HepG2 (cell line): ENCODE measurements around the gene SSNA1. TPM values are rescaled to one million over a fixed set of nuclear protein-coding genes. Genes with fewer than 3 reads are reported as not detected.

Experiments
- ARNT ChIP-seq: fragments of 450-650 bp; IDR thresholded peaks from 2 replicates; pipeline ENCODE4 v1.6.1; 2017
- BRCA1 ChIP-seq: sonication (generic); formaldehyde crosslinking; IDR thresholded peaks from 2 replicates; pipeline ENCODE4 v1.4.0; 2020; ENCODE audit warnings: missing genetic modification reagents
- CBX1 ChIP-seq: IDR thresholded peaks from one replicate; pipeline ENCODE4 v1.6.1; 2016; ENCODE audit warnings: antibody characterized with exemption, low read depth
- PPARG ChIP-seq: conservative IDR thresholded peaks from 2 replicates; pipeline ENCODE4 v1.6.1; 2016; ENCODE audit warnings: missing biosample characterization, missing genetic modification reagents
- PRMT3 ChIP-seq: sonication (generic); formaldehyde crosslinking; IDR thresholded peaks from 2 replicates; pipeline ENCODE4 v1.8.1; 2022; ENCODE audit warnings: low read depth, mild to moderate bottlenecking, moderate library complexity, missing genetic modification reagents, borderline replicate concordance
- SAFB2 ChIP-seq: sonication (generic); formaldehyde crosslinking; IDR thresholded peaks from 2 replicates; pipeline ENCODE4 v1.5.1; 2020; ENCODE audit warnings: missing genetic modification reagents, low read depth, mild to moderate bottlenecking, borderline replicate concordance
- SP1 ChIP-seq, 2 experiments: fragments of 450-650 bp in 1 of 2; sonication (generic) in 1 of 2; formaldehyde crosslinking in 1 of 2; IDR thresholded peaks; 2 replicates each; pipeline versions ENCODE4 v1.4.0 to v1.6.1; 2016 to 2020; ENCODE audit warnings: missing genetic modification reagents in 1 of 2
- ZBTB7B ChIP-seq: sonication (generic); formaldehyde crosslinking; IDR thresholded peaks from 2 replicates; pipeline ENCODE4 v1.4.0; 2020; ENCODE audit warnings: missing genetic modification reagents
- ZNF235 ChIP-seq: sonication (generic); formaldehyde crosslinking; IDR thresholded peaks from 2 replicates; pipeline ENCODE4 v1.8.1; 2023; ENCODE audit warnings: mild to moderate bottlenecking, missing genetic modification reagents, borderline replicate concordance
- ZNF354B ChIP-seq: sonication (generic); formaldehyde crosslinking; IDR thresholded peaks from 2 replicates; pipeline ENCODE4 v1.8.0; 2022; ENCODE audit warnings: mild to moderate bottlenecking, missing genetic modification reagents
- ZNF562 ChIP-seq: sonication (generic); formaldehyde crosslinking; IDR thresholded peaks from 2 replicates; pipeline ENCODE4 v1.8.0; 2022; ENCODE audit warnings: missing genetic modification reagents, borderline replicate concordance
- ZNF672 ChIP-seq: sonication (generic); formaldehyde crosslinking; IDR thresholded peaks from 2 replicates; pipeline ENCODE4 v1.8.1; 2022; ENCODE audit warnings: missing genetic modification reagents
- polyA plus RNA-seq, 8 experiments: library from polyadenylated mRNA; depleted of rRNA in 3 of 8; stranded (reverse) in 7 of 8; unstranded in 1 of 8; fragments of >200 nt; fragmentation: Illumina TruSeq in 4 of 8; extraction: Trizol in 4 of 8; gene quantifications; 2 replicates each; pipeline versions ENCODE4 v1.2.1 to v1.2.3, GENCODE V29; 2011 to 2016; ENCODE audit warnings: low read depth in 4 of 8, missing spikeins in 1 of 8, mixed read lengths in 1 of 8; ENCODE audit not compliant: insufficient read depth in 1 of 8
- total RNA-seq, 5 experiments: library from RNA; depleted of rRNA; stranded (reverse); fragments of >200 nt; fragmentation: Illumina TruSeq; extraction: Trizol; gene quantifications; 2 replicates each; pipeline ENCODE4 v1.2.3, GENCODE V29; 2016; ENCODE audit warnings: low read depth in 1 of 5
- TF ChIP-seq, protein P1 (sequence below): sonication (generic); formaldehyde crosslinking; IDR thresholded peaks from 2 replicates; pipeline ENCODE4 v1.4.0; 2020; ENCODE audit warnings: missing genetic modification reagents, mild to moderate bottlenecking, borderline replicate concordance
- TF ChIP-seq, protein P2 (sequence below), 2 experiments: fragments of 450-650 bp in 1 of 2; sonication (generic) in 1 of 2; formaldehyde crosslinking; IDR thresholded peaks; 2 replicates each; pipeline versions ENCODE4 v1.5.0 to v1.8.0; 2020 to 2022; ENCODE audit warnings: mild to moderate bottlenecking in 1 of 2, missing genetic modification reagents in 1 of 2
- TF ChIP-seq, protein P3 (sequence below): sonication (generic); formaldehyde crosslinking; IDR thresholded peaks from 2 replicates; pipeline ENCODE4 v1.8.1; 2023; ENCODE audit warnings: missing genetic modification reagents, mild to moderate bottlenecking, borderline replicate concordance
- TF ChIP-seq, protein P4 (sequence below): sonication (generic); formaldehyde crosslinking; IDR thresholded peaks from 2 replicates; pipeline ENCODE4 v1.9.0; 2022; ENCODE audit warnings: low read depth, missing genetic modification reagents
- TF ChIP-seq, protein P5 (sequence below): sonication (generic); formaldehyde crosslinking; IDR thresholded peaks from 2 replicates; pipeline ENCODE4 v1.5.1; 2020; ENCODE audit warnings: mild to moderate bottlenecking, missing genetic modification reagents, borderline replicate concordance
- TF ChIP-seq, protein P6 (sequence below): IDR thresholded peaks from 2 replicates; pipeline ENCODE4 v1.6.1; 2018; ENCODE audit warnings: missing genetic modification reagents, mild to moderate bottlenecking, missing compliant biosample characterization

The SSNA1 gene
- total and polyA plus RNA-seq, 2 of the 13 experiments (the other 11 are each of a cell fraction or from before 2014, with no cell fraction given) = 35.9 to 49.4 TPM

DNA sequence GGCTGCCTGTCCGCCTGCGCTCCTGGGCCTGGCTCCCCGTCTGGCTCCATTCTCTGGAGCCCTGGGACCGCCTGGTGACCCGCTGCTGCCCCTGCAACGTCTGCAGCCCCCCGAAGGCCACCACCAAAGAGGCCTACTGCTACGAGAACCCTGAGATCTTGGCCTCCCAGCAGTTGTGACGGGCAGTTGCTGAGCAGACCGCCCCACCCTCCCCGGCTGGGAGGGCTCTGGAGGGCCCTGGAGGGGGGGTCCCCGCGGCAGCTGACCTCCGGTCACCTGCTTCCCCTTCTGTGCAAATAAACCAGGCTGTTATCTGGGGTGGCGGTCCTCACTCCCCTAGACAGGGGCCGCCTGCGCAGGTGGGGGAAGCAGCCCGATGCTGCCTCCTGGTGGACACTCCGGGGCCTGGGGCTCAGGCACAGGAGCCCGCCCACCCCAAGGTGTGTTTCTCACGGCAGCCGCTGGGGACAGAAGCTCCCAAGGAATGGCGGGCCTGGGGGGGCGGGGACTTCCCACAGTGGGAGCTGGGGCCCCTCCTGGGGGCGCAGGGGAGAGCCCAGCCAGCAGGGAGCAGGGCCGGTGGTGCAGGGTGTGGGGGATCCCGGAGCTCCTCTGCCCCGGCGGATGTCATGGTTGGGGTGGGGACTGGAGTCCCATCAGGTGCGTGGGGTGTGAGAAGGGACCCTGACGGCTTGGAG lies 47.9 kb downstream of the SSNA1 start (continued):
- TF ChIP-seq, protein P1, sequence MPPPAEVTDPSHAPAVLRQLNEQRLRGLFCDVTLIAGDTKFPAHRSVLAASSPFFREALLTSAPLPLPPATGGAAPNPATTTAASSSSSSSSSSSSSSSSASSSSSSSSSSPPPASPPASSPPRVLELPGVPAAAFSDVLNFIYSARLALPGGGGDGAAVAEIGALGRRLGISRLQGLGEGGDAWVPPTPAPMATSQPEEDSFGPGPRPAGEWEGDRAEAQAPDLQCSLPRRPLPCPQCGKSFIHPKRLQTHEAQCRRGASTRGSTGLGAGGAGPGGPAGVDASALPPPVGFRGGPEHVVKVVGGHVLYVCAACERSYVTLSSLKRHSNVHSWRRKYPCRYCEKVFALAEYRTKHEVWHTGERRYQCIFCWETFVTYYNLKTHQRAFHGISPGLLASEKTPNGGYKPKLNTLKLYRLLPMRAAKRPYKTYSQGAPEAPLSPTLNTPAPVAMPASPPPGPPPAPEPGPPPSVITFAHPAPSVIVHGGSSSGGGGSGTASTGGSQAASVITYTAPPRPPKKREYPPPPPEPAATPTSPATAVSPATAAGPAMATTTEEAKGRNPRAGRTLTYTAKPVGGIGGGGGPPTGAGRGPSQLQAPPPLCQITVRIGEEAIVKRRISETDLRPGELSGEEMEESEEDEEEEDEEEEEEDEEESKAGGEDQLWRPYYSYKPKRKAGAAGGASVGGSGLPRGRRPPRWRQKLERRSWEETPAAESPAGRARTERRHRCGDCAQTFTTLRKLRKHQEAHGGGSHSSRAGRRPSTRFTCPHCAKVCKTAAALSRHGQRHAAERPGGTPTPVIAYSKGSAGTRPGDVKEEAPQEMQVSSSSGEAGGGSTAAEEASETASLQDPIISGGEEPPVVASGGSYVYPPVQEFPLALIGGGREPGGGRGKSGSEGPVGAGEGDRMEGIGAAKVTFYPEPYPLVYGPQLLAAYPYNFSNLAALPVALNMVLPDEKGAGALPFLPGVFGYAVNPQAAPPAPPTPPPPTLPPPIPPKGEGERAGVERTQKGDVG (CRISPR knock-in tag) = 0 out of 2 replicates have a peak, but pooled peaks have one; percentile 18
- 0 out of 2 replicates have a peak, but pooled peaks have one; percentile 27 for TF ChIP-seq ZNF672 (CRISPR knock-in tag)
- TF ChIP-seq PPARG (CRISPR knock-in tag) = peak; percentile 42
- TF ChIP-seq BRCA1 (CRISPR knock-in tag) = peak; percentile 67; the same call in 1 of the 2 replicates
- 0 out of 2 replicates have a peak, but pooled peaks have one; percentile 8 for TF ChIP-seq ZNF235 (CRISPR knock-in tag)
- no peak for TF ChIP-seq SP1 (IDR thresholded peaks at IDR 0.05)
- peak; percentile 80 for TF ChIP-seq SP1 (CRISPR knock-in tag; IDR thresholded peaks at IDR 0.05)
- no peak for TF ChIP-seq ZNF354B
- TF ChIP-seq, protein P2, sequence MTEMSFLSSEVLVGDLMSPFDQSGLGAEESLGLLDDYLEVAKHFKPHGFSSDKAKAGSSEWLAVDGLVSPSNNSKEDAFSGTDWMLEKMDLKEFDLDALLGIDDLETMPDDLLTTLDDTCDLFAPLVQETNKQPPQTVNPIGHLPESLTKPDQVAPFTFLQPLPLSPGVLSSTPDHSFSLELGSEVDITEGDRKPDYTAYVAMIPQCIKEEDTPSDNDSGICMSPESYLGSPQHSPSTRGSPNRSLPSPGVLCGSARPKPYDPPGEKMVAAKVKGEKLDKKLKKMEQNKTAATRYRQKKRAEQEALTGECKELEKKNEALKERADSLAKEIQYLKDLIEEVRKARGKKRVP (CRISPR knock-in tag; IDR thresholded peaks at IDR 0.05) = peak in 1 of 2 experiments; percentile 59; a peak in 2 of 4 replicates
- TF ChIP-seq, protein P3, sequence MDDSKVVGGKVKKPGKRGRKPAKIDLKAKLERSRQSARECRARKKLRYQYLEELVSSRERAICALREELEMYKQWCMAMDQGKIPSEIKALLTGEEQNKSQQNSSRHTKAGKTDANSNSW (CRISPR knock-in tag) = no peak
- TF ChIP-seq ZBTB7B (CRISPR knock-in tag) = peak; percentile 89
- TF ChIP-seq, protein P4, sequence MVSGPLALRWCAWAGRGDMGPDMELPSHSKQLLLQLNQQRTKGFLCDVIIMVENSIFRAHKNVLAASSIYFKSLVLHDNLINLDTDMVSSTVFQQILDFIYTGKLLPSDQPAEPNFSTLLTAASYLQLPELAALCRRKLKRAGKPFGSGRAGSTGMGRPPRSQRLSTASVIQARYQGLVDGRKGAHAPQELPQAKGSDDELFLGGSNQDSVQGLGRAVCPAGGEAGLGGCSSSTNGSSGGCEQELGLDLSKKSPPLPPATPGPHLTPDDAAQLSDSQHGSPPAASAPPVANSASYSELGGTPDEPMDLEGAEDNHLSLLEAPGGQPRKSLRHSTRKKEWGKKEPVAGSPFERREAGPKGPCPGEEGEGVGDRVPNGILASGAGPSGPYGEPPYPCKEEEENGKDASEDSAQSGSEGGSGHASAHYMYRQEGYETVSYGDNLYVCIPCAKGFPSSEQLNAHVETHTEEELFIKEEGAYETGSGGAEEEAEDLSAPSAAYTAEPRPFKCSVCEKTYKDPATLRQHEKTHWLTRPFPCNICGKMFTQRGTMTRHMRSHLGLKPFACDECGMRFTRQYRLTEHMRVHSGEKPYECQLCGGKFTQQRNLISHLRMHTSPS = peak; percentile 45; the same call in 1 of the 2 replicates
- TF ChIP-seq, protein P5, sequence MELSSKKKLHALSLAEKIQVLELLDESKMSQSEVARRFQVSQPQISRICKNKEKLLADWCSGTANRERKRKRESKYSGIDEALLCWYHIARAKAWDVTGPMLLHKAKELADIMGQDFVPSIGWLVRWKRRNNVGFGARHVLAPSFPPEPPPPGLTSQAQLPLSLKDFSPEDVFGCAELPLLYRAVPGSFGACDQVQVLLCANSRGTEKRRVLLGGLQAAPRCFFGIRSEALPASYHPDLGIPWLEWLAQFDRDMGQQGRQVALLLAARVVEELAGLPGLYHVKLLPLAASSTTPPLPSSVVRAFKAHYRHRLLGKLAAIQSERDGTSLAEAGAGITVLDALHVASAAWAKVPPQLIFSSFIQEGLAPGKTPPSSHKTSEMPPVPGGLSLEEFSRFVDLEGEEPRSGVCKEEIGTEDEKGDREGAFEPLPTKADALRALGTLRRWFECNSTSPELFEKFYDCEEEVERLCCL (CRISPR knock-in tag) = no peak
- TF ChIP-seq ARNT = no peak
- TF ChIP-seq CBX1 = peak; percentile 81
- TF ChIP-seq, protein P6, sequence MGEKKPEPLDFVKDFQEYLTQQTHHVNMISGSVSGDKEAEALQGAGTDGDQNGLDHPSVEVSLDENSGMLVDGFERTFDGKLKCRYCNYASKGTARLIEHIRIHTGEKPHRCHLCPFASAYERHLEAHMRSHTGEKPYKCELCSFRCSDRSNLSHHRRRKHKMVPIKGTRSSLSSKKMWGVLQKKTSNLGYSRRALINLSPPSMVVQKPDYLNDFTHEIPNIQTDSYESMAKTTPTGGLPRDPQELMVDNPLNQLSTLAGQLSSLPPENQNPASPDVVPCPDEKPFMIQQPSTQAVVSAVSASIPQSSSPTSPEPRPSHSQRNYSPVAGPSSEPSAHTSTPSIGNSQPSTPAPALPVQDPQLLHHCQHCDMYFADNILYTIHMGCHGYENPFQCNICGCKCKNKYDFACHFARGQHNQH (CRISPR knock-in tag) = 0 out of 2 replicates have a peak, but pooled peaks have one; percentile 44
- peak; percentile 91; the same call in 1 of the 2 replicates for TF ChIP-seq SAFB2 (CRISPR knock-in tag)
- no peak for TF ChIP-seq ZNF562 (CRISPR knock-in tag)
- TF ChIP-seq PRMT3 (CRISPR knock-in tag) = no peak
